Stimulated activated CD4-positive, alpha-beta T cell treated with anti-CD3 and anti-CD28 coated beads, Interleukin-1b, Interleukin-23, amount 100 ng/mL, for 24 hours (primary cell): Measurements from ENCODE around the gene DAB1.

Experiments
- DNase-seq, 4 experiments: peaks; one replicate each; pipeline ENCODE4 v3.0.0-alpha.2; 2020; ENCODE audit warnings: low read depth in 4 of 4, low spot score in 1 of 4

The DAB1 gene

GRCh38 chr1:57034713-57035112 is 389.1 kb downstream of the DAB1 start:
- DNase-seq = no peak

- no peak for DNase-seq
Observed at GRCh38 chr1:57033222-57034001, 390.4 kb downstream of the DAB1 start.

- DNase-seq = no peak
Observed at GRCh38 chr1:57026624-57027354, 397.1 kb downstream of the DAB1 start.

- DNase-seq = no peak
Observed at GRCh38 chr1:57024855-57025254, 399.0 kb downstream of the DAB1 start.

- no peak for DNase-seq
Observed at GRCh38 chr1:57024428-57024827, 399.4 kb downstream of the DAB1 start.

- no peak for DNase-seq
Observed at GRCh38 chr1:57020216-57020615, 403.6 kb downstream of the DAB1 start.

GRCh38 chr1:57019236-57019839 is 404.5 kb downstream of the DAB1 start:
- DNase-seq = no peak

- DNase-seq = no peak
Observed at GRCh38 chr1:57018119-57018518, 405.7 kb downstream of the DAB1 start.

- no peak for DNase-seq
Observed at GRCh38 chr1:57017717-57018116, 406.1 kb downstream of the DAB1 start.

GRCh38 chr1:57017200-57017599 is 406.7 kb downstream of the DAB1 start:
- DNase-seq = no peak

GRCh38 chr1:57015071-57015470 is 408.8 kb downstream of the DAB1 start:
- no peak for DNase-seq

- no peak for DNase-seq
Observed at GRCh38 chr1:57013522-57013921, 410.3 kb downstream of the DAB1 start.

- no peak for DNase-seq
Observed at GRCh38 chr1:57012315-57012714, 411.5 kb downstream of the DAB1 start.

GRCh38 chr1:57010511-57010910 is 413.3 kb downstream of the DAB1 start:
- DNase-seq = no peak

- no peak for DNase-seq
Observed at GRCh38 chr1:57007948-57008347, 415.9 kb downstream of the DAB1 start.

GRCh38 chr1:57007472-57007871 is 416.4 kb downstream of the DAB1 start:
- DNase-seq = no peak

GRCh38 chr1:57003398-57004139 is 420.3 kb downstream of the DAB1 start:
- no peak for DNase-seq

GRCh38 chr1:56995414-56996100 is 428.3 kb downstream of the DAB1 start:
- DNase-seq = no peak

- no peak for DNase-seq
Observed at GRCh38 chr1:56993475-56993874, 430.4 kb downstream of the DAB1 start.

GRCh38 chr1:56992318-56993125 is 431.3 kb downstream of the DAB1 start:
- no peak for DNase-seq
